Measurements from ENCODE around the gene C16orf95. TPM values are rescaled to one million over a fixed set of nuclear protein-coding genes. Genes with fewer than 3 reads are reported as not detected.
"Not testable (repeated sequence)": the region's sequence is repeated elsewhere in the genome, so short reads cannot be mapped to it uniquely, and the experiment has no call there.

The C16orf95 gene
- total RNA-seq, 3 donors from 2014 or later = 2.0 to 3.8 TPM; not detected in 1

GRCh38 chr16:87342978-87343752, 26.0 kb upstream of the C16orf95 start:
- TF ChIP-seq POLR2AphosphoS5 (IDR thresholded peaks at IDR 0.05) (no peak), CTCF (IDR thresholded peaks at IDR 0.05) (no peak), POLR2A (IDR thresholded peaks at IDR 0.05) (no peak)
- no peak for DNase-seq (ENCODE audit: low spot score in 2 of 2)
- no peaks in the 10 kb centered on the region for H3K9me3 ChIP-seq
- H3K36me3 ChIP-seq = no peaks in the 10 kb centered on the region
- H3K4me3 ChIP-seq = no peak overlapping the region
- H3K27ac ChIP-seq = no peak overlapping the region
- H3K27me3 ChIP-seq = no peaks in the 10 kb centered on the region
- H3K4me1 ChIP-seq = no peaks in the 10 kb centered on the region
- intact Hi-C loops (cut with DNase I; ENCODE audit: low total_unique reads) = no loop called here

- no peaks in the 10 kb centered on the region for H3K36me3 ChIP-seq
- H3K4me1 ChIP-seq = no peaks in the 10 kb centered on the region
- intact Hi-C loops (cut with DNase I; ENCODE audit: low total_unique reads) = no loop called here
- no peaks in the 10 kb centered on the region for H3K9me3 ChIP-seq
- H3K27ac ChIP-seq = no peak overlapping the region
- H3K27me3 ChIP-seq = no peaks in the 10 kb centered on the region
- TF ChIP-seq POLR2AphosphoS5 (IDR thresholded peaks at IDR 0.05) (no peak), POLR2A (IDR thresholded peaks at IDR 0.05) (no peak), CTCF (IDR thresholded peaks at IDR 0.05) (no peak)
- H3K4me3 ChIP-seq = no peak overlapping the region
- no peak for DNase-seq (ENCODE audit: low spot score in 2 of 2)
These were observed 25.3 kb upstream of the C16orf95 start for GRCh38 chr16:87342504-87342903.

DNA sequence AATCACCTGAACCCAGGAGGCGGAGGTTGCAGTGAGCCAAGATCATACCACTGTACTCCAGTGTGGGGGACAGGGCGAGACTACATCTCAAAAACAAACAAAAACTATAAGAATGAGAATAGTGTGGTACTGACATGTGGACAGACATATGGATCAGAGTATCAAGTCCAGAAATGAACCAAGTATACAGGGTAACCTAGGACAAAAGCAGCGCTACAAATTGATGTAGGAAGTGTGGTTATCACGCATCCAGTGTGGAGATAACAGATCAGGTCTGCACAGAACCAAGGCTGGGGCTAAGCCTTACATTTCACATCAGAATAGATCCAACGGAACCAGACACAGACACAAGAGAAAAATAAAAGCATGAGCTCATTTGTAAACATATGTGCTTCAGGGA, 23.0 kb upstream of the C16orf95 start:
- Histone ChIP-seq H3K36me3 (no peaks in the 10 kb centered on the region), H3K4me3 (no peak overlapping the region), H3K27me3 (no peaks in the 10 kb centered on the region), H3K4me1 (no peaks in the 10 kb centered on the region), H3K9me3 (no peaks in the 10 kb centered on the region), H3K27ac (no peak overlapping the region)
- intact Hi-C loops (cut with DNase I; ENCODE audit: low total_unique reads) = no loop called here
- TF ChIP-seq POLR2A (IDR thresholded peaks at IDR 0.05) (no peak), CTCF (IDR thresholded peaks at IDR 0.05) (no peak), POLR2AphosphoS5 (IDR thresholded peaks at IDR 0.05) (no peak)
- DNase-seq (ENCODE audit: low spot score in 2 of 2) = no peak

DNA sequence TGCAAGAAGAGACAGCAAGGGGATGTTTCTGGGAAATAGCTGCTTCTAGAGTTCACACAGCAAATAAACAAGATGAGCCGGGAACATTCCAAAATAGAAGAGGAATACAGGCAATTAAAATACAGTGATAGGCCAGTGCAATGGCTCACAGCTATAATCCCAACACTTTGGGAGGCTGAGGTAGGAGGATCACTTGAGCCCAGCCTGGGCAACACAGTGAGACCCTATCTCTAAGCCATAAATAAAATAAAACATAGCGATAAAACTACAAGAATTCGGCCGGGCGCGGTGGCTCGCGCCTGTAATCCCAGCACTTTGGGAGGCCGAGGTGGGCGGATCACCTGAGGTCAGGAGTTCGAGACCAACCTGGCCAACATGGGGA, 22.5 kb upstream of the C16orf95 start:
- H3K4me3 ChIP-seq; intact Hi-C loops (cut with DNase I; ENCODE audit: low total_unique reads); H3K27ac ChIP-seq; H3K27me3 ChIP-seq; H3K4me1 ChIP-seq; H3K36me3 ChIP-seq; DNase-seq (ENCODE audit: low spot score in 2 of 2); H3K9me3 ChIP-seq: not testable (repeated sequence)

DNA sequence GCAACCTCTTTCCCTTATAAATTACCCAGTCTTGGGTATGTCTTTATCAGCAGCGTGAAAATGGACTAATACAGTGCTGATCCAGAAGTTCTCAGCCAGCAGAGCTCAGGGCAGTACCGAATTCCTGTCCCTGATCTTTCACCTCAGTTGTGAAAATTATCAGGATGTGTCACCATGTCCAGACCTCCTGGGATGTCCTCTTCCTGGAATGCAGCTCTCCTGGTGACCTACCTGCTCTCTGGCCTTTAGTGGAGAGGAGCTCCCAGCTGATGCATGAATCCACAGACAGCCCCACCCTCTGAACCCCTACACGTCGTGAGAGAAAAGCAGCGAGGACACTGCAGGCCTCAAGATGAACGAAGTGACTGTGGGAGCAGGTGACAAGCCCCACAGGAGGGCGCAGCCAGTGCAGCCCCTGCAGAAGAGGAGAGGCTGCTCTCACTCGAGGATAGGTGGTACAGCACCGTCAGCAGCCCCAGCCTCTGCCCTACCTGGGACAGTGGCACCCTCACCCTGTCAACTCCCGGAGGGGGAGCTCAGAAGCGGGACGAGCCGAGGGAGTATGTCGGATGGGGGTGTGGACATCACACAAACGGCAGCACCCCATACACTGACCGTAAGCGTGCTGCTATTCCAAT, 22.0 kb upstream of the C16orf95 start:
- intact Hi-C loops (cut with DNase I; ENCODE audit: low total_unique reads) = no loop called here
- Histone ChIP-seq H3K27me3 (no peaks in the 10 kb centered on the region), H3K9me3 (no peaks in the 10 kb centered on the region), H3K36me3 (peaks cover 7% of the 10 kb centered on the region), H3K27ac (no peak overlapping the region), H3K4me3 (no peak overlapping the region), H3K4me1 (no peaks in the 10 kb centered on the region)
- TF ChIP-seq POLR2A (IDR thresholded peaks at IDR 0.05) = no peak
- no peak for TF ChIP-seq POLR2AphosphoS5 (IDR thresholded peaks at IDR 0.05)
- no peak for TF ChIP-seq CTCF (IDR thresholded peaks at IDR 0.05)
- no peak for DNase-seq (ENCODE audit: low spot score in 2 of 2)
